ENCODE measurements around the gene TBXT. TPM values are rescaled to one million over a fixed set of nuclear protein-coding genes. Genes with fewer than 3 reads are reported as not detected.
"Not testable (repeated sequence)": the region's sequence is repeated elsewhere in the genome, so short reads cannot be mapped to it uniquely, and the experiment has no call there.

Gene TBXT
- total and polyA plus RNA-seq, 3 donors from 2014 or later: 0.24 to 1.2 (median 0.26) TPM

DNA sequence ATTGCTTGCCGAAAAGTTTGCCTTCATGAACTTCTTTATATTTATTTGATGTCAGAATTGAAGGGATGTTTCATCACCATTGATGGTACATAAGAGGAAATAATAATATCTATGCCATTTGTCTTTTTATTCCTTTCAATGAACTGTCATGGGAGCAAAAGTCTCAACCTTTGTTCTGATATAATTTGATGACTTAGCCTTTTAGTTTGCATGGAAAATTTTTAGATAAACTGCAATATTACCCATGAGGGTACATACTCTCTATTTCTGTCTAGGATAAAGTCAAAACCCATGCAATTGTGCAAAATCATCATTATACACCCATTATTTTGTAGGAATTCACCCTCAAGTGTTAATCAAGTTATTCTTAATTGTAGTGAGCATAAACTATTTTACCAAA is 15.9 kb downstream of the TBXT start:
- Histone ChIP-seq H3K4me1 (no peaks in the 10 kb centered on the region), H3K4me3 (no peak overlapping the region), H3K27ac (no peak overlapping the region), H3K9me3 (no peaks in the 10 kb centered on the region), H3K36me3 (ENCODE audit: low read depth, missing control alignments) (no peaks in the 10 kb centered on the region), H3K27me3 (no peaks in the 10 kb centered on the region)
- no peak for DNase-seq
- TF ChIP-seq, protein P1, sequence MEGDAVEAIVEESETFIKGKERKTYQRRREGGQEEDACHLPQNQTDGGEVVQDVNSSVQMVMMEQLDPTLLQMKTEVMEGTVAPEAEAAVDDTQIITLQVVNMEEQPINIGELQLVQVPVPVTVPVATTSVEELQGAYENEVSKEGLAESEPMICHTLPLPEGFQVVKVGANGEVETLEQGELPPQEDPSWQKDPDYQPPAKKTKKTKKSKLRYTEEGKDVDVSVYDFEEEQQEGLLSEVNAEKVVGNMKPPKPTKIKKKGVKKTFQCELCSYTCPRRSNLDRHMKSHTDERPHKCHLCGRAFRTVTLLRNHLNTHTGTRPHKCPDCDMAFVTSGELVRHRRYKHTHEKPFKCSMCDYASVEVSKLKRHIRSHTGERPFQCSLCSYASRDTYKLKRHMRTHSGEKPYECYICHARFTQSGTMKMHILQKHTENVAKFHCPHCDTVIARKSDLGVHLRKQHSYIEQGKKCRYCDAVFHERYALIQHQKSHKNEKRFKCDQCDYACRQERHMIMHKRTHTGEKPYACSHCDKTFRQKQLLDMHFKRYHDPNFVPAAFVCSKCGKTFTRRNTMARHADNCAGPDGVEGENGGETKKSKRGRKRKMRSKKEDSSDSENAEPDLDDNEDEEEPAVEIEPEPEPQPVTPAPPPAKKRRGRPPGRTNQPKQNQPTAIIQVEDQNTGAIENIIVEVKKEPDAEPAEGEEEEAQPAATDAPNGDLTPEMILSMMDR (IDR thresholded peaks at IDR 0.05): no peak
- TF ChIP-seq POLR2A (IDR thresholded peaks at IDR 0.05): no peak
- 87 to 94% methylated on average over 1 of the region's 1 CpG for WGBS, 2 donors
- intact Hi-C loops (cut with DNase I; ENCODE audit: low total_unique reads): no loop called here

DNA sequence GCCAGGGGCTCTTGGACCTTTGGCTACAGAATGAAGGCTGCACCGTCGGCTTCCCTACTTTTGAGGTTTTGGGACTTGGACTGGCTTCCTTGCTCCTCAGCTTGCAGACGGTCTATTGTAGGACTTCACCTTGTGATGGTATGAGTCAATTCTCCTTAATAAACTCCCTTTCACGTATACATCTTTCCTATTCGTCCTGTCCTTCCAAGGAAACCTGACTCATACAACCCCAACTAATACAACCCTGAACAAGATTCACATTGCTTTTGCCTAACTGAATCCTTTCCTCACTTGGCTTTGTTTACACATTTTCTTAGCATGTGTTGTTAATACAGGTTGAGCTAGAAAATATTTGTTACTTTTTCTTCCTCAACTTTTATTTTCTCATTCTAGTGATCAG is 21.9 kb downstream of the TBXT start:
- WGBS, 2 donors: 86 to 90% methylated on average over 5 of the region's 5 CpGs
- intact Hi-C loops (cut with DNase I; ENCODE audit: low total_unique reads): no loop called here

DNA sequence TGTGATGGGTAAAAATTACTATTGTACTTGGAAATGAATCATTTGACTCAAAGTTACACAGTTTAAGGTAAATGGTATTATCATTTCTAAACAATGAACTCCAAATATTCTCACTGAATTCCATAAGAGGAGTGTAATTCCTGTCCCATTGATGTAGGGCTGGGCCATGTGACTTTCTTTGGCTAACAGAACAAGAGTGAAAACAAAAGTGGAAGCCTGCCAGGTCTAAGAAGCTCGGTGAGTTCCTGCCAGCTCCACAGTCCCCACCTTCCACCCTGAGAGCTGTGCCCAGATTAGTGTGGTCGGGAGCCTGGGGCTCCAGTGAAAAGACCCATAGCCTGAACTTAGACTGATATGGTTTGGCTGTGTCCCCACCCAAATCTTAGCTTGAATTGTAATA is 24.6 kb downstream of the TBXT start:
- intact Hi-C loops (cut with DNase I; ENCODE audit: low total_unique reads): no loop called here
- Histone ChIP-seq H3K27me3 (no peaks in the 10 kb centered on the region), H3K4me1 (no peaks in the 10 kb centered on the region), H3K36me3 (ENCODE audit: low read depth, missing control alignments) (no peaks in the 10 kb centered on the region), H3K9me3 (no peaks in the 10 kb centered on the region), H3K27ac (no peak overlapping the region), H3K4me3 (no peak overlapping the region)
- DNase-seq: no peak
- WGBS, 2 donors: 30 to 38% methylated on average over 2 of the region's 2 CpGs
- no peak for TF ChIP-seq POLR2A (IDR thresholded peaks at IDR 0.05)
- TF ChIP-seq, protein P1 (IDR thresholded peaks at IDR 0.05): no peak

More for the DNA sequence above, 21.9 kb downstream of the TBXT start:
- no peak overlapping the region for H3K27ac ChIP-seq
- no peaks in the 10 kb centered on the region for H3K9me3 ChIP-seq
- TF ChIP-seq, protein P1 (IDR thresholded peaks at IDR 0.05): no peak
- TF ChIP-seq POLR2A (IDR thresholded peaks at IDR 0.05): no peak
- DNase-seq: no peak
- no peaks in the 10 kb centered on the region for H3K4me1 ChIP-seq
- H3K27me3 ChIP-seq: no peaks in the 10 kb centered on the region
- no peaks in the 10 kb centered on the region for H3K36me3 ChIP-seq (ENCODE audit: low read depth, missing control alignments)
- H3K4me3 ChIP-seq: no peak overlapping the region

DNA sequence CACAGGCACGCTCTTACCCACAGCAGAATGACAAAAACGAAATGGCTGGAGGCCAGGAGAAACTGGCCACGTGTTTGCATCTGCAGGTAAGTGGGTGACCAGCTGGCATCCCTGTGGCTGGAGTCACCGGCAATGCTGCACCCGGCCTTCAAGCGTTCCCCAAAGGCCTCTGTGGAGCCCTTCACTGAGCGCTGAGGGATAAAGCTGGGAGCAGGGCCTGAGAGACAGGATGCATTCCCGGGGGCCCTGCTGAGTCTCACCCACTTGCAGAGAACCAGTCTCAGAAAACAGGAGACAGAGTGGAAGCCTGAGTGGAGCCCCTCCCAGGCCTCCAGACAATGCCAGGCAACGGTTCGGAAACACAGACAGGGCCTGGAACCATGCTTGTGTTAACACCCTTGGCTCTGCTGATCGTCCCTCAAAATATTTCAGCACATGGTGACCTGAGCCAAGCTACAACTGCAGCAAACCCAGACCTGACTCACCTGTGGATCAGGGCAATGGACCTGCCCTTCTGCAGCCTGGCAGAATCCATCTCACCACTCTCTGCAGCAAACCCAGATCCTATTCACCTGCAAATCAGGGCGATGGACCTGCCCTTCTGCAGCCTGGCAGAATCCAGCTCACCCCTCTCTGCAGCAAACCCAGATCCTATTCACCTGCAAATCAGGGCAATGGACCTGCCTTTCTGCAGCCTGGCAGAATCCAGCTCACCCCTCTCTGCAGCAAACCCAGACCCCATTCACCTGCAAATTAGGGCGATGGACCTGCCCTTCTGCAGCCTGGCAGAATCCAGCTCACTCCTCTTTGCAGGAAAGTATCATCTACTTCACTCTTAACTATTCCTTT is 39.8 kb downstream of the TBXT start:
- Histone ChIP-seq H3K27ac (no peak overlapping the region), H3K27me3 (no peaks in the 10 kb centered on the region), H3K4me1 (no peaks in the 10 kb centered on the region), H3K36me3 (ENCODE audit: low read depth, missing control alignments) (no peaks in the 10 kb centered on the region), H3K4me3 (no peak overlapping the region), H3K9me3 (no peaks in the 10 kb centered on the region)
- DNase-seq: no peak
- 57 to 78% methylated on average over 6 to 13 of the region's 13 CpGs for WGBS, 2 donors
- intact Hi-C loops (cut with DNase I; ENCODE audit: low total_unique reads): no loop called here
- TF ChIP-seq, protein P1 (IDR thresholded peaks at IDR 0.05): no peak
- TF ChIP-seq POLR2A (IDR thresholded peaks at IDR 0.05): no peak

DNA sequence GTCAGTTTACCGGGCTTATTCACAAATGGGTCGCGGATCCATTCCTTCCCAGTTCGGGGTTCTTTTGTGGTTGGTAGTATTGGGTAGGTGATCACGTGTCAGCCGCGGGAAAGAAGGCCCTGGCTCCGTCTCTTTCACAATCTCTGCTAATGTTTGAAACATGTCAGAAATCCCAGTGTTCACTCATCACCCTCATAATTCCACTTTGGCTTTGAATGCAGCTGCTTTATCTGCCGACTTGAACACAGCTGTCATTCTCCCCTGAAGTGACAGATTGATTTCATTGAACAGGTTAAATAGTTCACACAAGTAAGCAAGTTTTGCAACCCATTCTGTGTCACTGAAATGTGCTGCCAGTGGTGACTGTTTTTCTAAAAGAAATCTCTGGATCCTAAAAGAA is 44.5 kb downstream of the TBXT start:
- H3K4me1 ChIP-seq; DNase-seq; H3K27me3 ChIP-seq; H3K27ac ChIP-seq; H3K4me3 ChIP-seq; H3K36me3 ChIP-seq (ENCODE audit: low read depth, missing control alignments); intact Hi-C loops (cut with DNase I; ENCODE audit: low total_unique reads); H3K9me3 ChIP-seq: not testable (repeated sequence)
- 87 to 90% methylated on average over 9 of the region's 9 CpGs for WGBS, 2 donors

Measured in testis (tissue), 3 donors.